ENCODE measurements around the gene CIT. TPM values are rescaled to one million over a fixed set of nuclear protein-coding genes. Genes with fewer than 3 reads are reported as not detected.

Gene CIT
- total RNA-seq, 1 donor from 2014 or later = 98.5 TPM

DNA sequence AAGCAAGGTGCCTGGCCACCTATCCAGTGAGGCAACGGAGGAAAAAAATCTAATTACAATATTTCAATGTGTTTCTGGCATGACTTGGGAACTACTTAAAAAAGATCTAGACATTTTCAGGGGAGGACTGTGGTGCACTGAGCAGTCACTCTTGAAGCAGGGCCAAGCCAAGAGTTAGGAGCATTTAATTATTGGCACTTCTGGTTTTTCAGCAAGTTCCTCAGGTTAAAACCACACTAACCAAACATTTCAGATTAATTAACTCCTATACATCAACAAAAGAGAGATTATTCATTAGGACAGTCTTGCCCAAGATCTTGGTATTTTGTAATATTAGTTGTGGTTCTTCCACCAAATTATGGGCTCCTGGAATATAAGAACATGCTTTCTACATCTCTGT, 183.6 kb downstream of the CIT start:
- Histone ChIP-seq H3K36me3 (no peaks in the 10 kb centered on the region), H3K4me1 (no peaks in the 10 kb centered on the region), H3K27ac (no peak overlapping the region), H3F3A (ENCODE audit: low read depth) (no peaks in the 10 kb centered on the region), H3K79me2 (ENCODE audit: low read depth) (no peaks in the 10 kb centered on the region), H3K27me3 (no peaks in the 10 kb centered on the region), H2AFZ (replicated peaks) (no peak overlapping the region), H3K9me3 (ENCODE audit: low read depth) (no peaks in the 10 kb centered on the region), H3K4me2 (no peak overlapping the region), H4K20me1 (ENCODE audit: low read depth) (no peaks in the 10 kb centered on the region), H3K4me3 (no peak overlapping the region), H3K9ac (no peak overlapping the region)
- Mint-ChIP-seq H3K9me3 (no peaks in the 10 kb centered on the region), H3K4me1 (peaks cover 6% of the 10 kb centered on the region), H3K4me3 (no peak overlapping the region), H3K36me3 (peaks cover 25% of the 10 kb centered on the region), H3K27me3 (ENCODE audit: insufficient read depth, low read depth) (no peaks in the 10 kb centered on the region), H3K27ac (no peak overlapping the region)
- TF ChIP-seq EZH2phosphoT487 (IDR thresholded peaks at IDR 0.05) (no peak), EZH2 (IDR thresholded peaks at IDR 0.05) (no peak)
- TF ChIP-seq, protein P1, sequence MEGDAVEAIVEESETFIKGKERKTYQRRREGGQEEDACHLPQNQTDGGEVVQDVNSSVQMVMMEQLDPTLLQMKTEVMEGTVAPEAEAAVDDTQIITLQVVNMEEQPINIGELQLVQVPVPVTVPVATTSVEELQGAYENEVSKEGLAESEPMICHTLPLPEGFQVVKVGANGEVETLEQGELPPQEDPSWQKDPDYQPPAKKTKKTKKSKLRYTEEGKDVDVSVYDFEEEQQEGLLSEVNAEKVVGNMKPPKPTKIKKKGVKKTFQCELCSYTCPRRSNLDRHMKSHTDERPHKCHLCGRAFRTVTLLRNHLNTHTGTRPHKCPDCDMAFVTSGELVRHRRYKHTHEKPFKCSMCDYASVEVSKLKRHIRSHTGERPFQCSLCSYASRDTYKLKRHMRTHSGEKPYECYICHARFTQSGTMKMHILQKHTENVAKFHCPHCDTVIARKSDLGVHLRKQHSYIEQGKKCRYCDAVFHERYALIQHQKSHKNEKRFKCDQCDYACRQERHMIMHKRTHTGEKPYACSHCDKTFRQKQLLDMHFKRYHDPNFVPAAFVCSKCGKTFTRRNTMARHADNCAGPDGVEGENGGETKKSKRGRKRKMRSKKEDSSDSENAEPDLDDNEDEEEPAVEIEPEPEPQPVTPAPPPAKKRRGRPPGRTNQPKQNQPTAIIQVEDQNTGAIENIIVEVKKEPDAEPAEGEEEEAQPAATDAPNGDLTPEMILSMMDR (IDR thresholded peaks at IDR 0.05) = no peak
- DNase-seq (ENCODE audit: low spot score) = no peak

DNA sequence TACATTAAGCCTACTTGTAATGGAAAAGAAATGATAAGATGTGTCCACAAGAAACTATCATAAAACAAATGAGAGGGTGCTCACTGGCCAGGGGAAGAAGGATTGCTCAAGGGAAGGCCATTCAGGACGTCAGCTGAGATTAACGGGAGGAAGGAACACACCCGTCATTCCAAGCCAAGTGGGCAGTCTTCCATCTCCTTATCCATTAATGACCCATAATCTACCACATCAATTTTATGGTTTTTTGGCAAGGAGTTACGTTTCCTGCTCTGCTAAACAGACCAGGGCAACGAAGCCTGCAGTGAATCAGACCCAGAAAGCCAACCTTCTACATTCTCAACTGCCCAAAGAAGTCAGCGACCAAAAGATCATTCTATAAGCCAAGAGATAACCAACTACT, 184.1 kb downstream of the CIT start:
- Mint-ChIP-seq H3K36me3 (peaks cover 24% of the 10 kb centered on the region), H3K27ac (no peak overlapping the region), H3K27me3 (ENCODE audit: insufficient read depth, low read depth) (no peaks in the 10 kb centered on the region), H3K4me3 (no peak overlapping the region), H3K9me3 (no peaks in the 10 kb centered on the region), H3K4me1 (peaks cover 6% of the 10 kb centered on the region)
- Histone ChIP-seq H2AFZ (replicated peaks) (no peak overlapping the region), H3K36me3 (no peaks in the 10 kb centered on the region), H3K79me2 (ENCODE audit: low read depth) (no peaks in the 10 kb centered on the region), H3K9ac (no peak overlapping the region), H3K27ac (no peak overlapping the region), H3K27me3 (no peaks in the 10 kb centered on the region), H3K4me1 (no peaks in the 10 kb centered on the region), H4K20me1 (ENCODE audit: low read depth) (no peaks in the 10 kb centered on the region), H3K9me3 (ENCODE audit: low read depth) (no peaks in the 10 kb centered on the region), H3F3A (ENCODE audit: low read depth) (no peaks in the 10 kb centered on the region), H3K4me2 (no peak overlapping the region), H3K4me3 (no peak overlapping the region)
- TF ChIP-seq EZH2 (IDR thresholded peaks at IDR 0.05) = no peak
- TF ChIP-seq, protein P1 (IDR thresholded peaks at IDR 0.05) = no peak
- TF ChIP-seq EZH2phosphoT487 (IDR thresholded peaks at IDR 0.05) = no peak
- DNase-seq (ENCODE audit: low spot score) = no peak

DNA sequence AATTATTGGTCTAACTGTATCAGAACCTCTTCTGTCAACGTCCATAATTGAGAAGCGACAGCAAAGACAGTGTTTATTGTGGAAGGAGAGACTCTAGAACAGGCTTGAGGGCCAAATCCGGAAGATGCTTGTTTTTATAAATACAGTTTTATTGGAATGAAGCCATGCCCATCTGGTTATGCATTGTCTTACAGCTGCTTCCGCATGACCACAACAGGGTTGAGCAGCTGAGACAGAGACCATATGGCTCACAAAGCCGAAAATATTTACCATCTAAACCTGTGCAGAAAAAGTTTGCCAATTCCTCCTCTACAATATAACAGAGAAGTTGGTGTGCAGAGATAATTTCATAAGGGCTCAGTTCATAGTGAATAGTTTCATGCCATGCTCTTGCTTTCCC, 184.7 kb downstream of the CIT start:
- Histone ChIP-seq H3K36me3 (no peaks in the 10 kb centered on the region), H3K9me3 (ENCODE audit: low read depth) (no peaks in the 10 kb centered on the region), H3K4me2 (no peak overlapping the region), H3K79me2 (ENCODE audit: low read depth) (no peaks in the 10 kb centered on the region), H3K4me3 (no peak overlapping the region), H2AFZ (replicated peaks) (no peak overlapping the region), H3K9ac (no peak overlapping the region), H3K27me3 (no peaks in the 10 kb centered on the region), H3K4me1 (no peaks in the 10 kb centered on the region), H4K20me1 (ENCODE audit: low read depth) (no peaks in the 10 kb centered on the region), H3K27ac (no peak overlapping the region), H3F3A (ENCODE audit: low read depth) (no peaks in the 10 kb centered on the region)
- H3K27me3 Mint-ChIP-seq (ENCODE audit: insufficient read depth, low read depth) = no peaks in the 10 kb centered on the region
- no peaks in the 10 kb centered on the region for H3K9me3 Mint-ChIP-seq
- no peak for TF ChIP-seq EZH2phosphoT487 (IDR thresholded peaks at IDR 0.05)
- TF ChIP-seq, protein P1 (IDR thresholded peaks at IDR 0.05) = no peak
- no peak for TF ChIP-seq EZH2 (IDR thresholded peaks at IDR 0.05)
- no peak for DNase-seq (ENCODE audit: low spot score)
- H3K36me3 Mint-ChIP-seq = peaks cover 24% of the 10 kb centered on the region
- H3K4me3 Mint-ChIP-seq = no peak overlapping the region
- H3K27ac Mint-ChIP-seq = no peak overlapping the region
- H3K4me1 Mint-ChIP-seq = peaks cover 6% of the 10 kb centered on the region

Measured in neural progenitor cell (in vitro differentiated cells).